HG03442 (cell line): ENCODE results near the gene RTN1.
"Not testable (repeated sequence)": the region's sequence is repeated elsewhere in the genome, so short reads cannot be mapped to it uniquely, and the experiment has no call there.

Experiments
- ATAC-seq: cut with Tn5 transposase; IDR thresholded peaks from one replicate; pipeline ENCODE4 v1.9.1; 2021; ENCODE audit warnings: mild to moderate bottlenecking, moderate library complexity; ENCODE audit not compliant: unreplicated experiment

RTN1 gene

GRCh38 chr14:59707778-59708561 lies 162.6 kb downstream of the RTN1 start:
- ATAC-seq, result no peak

- ATAC-seq, result no peak
These were observed 164.7 kb downstream of the RTN1 start for GRCh38 chr14:59705866-59706265.

- ATAC-seq, result no peak
These were observed 165.3 kb downstream of the RTN1 start for GRCh38 chr14:59705245-59705644.

- ATAC-seq, result no peak
These were observed 166.4 kb downstream of the RTN1 start for GRCh38 chr14:59704054-59704645.

GRCh38 chr14:59699442-59699841 lies 171.1 kb downstream of the RTN1 start:
- no peak for ATAC-seq

GRCh38 chr14:59698793-59699192 lies 171.8 kb downstream of the RTN1 start:
- no peak for ATAC-seq

- ATAC-seq, result no peak
These were observed 175.4 kb downstream of the RTN1 start for GRCh38 chr14:59695198-59695597.

GRCh38 chr14:59691266-59691665 lies 179.3 kb downstream of the RTN1 start:
- no peak for ATAC-seq

GRCh38 chr14:59690426-59690825 lies 180.2 kb downstream of the RTN1 start:
- ATAC-seq, result no peak

GRCh38 chr14:59688224-59689170 lies 182.1 kb downstream of the RTN1 start:
- ATAC-seq, result peak; percentile 99

GRCh38 chr14:59687663-59688062 lies 182.9 kb downstream of the RTN1 start:
- no peak for ATAC-seq

- ATAC-seq, result no peak
These were observed 190.7 kb downstream of the RTN1 start for GRCh38 chr14:59679872-59680271.

GRCh38 chr14:59678352-59678751 lies 192.2 kb downstream of the RTN1 start:
- no peak for ATAC-seq

- ATAC-seq, result no peak
These were observed 192.8 kb downstream of the RTN1 start for GRCh38 chr14:59677771-59678231.

GRCh38 chr14:59675394-59675793 lies 195.2 kb downstream of the RTN1 start:
- no peak for ATAC-seq

GRCh38 chr14:59664741-59665140 lies 205.8 kb downstream of the RTN1 start:
- ATAC-seq, result no peak

GRCh38 chr14:59657769-59658168 lies 212.8 kb downstream of the RTN1 start:
- no peak for ATAC-seq

GRCh38 chr14:59656473-59656872 lies 214.1 kb downstream of the RTN1 start:
- no peak for ATAC-seq

GRCh38 chr14:59654131-59654530 lies 216.4 kb downstream of the RTN1 start:
- not testable (repeated sequence) for ATAC-seq

- ATAC-seq, result not testable (repeated sequence)
These were observed 223.7 kb downstream of the RTN1 start for GRCh38 chr14:59646832-59647231.

GRCh38 chr14:59638885-59639284 lies 231.7 kb downstream of the RTN1 start:
- ATAC-seq, result no peak
